Left ventricle myocardium inferior (tissue), 1 donor: ENCODE data around the gene FIZ1. TPM values are rescaled to one million over a fixed set of nuclear protein-coding genes. Genes with fewer than 3 reads are reported as not detected.

ENCODE experiments used
- DNase-seq: peaks from one replicate; pipeline ENCODE4 v3.0.0-alpha.2; 2020
- H3K27ac ChIP-seq: fragments of 200-600 bp; replicated peaks from 2 replicates; pipeline ENCODE4 v1.8.0; 2021
- H3K27me3 ChIP-seq: fragments of 200-600 bp; 2 replicates; pipeline ENCODE4 v1.8.0; 2021; ENCODE audit warnings: low read depth
- H3K36me3 ChIP-seq: fragments of 200-600 bp; 2 replicates; pipeline ENCODE4 v1.8.0; 2021
- H3K4me1 ChIP-seq: fragments of 200-600 bp; 2 replicates; pipeline ENCODE4 v1.8.0; 2021
- H3K4me3 ChIP-seq: fragments of 200-600 bp; 2 replicates; pipeline ENCODE4 v1.8.0; 2021; ENCODE audit warnings: mild to moderate bottlenecking, moderate library complexity
- H3K9me3 ChIP-seq: fragments of 200-600 bp; replicated peaks from 2 replicates; pipeline ENCODE4 v1.8.0; 2021
- CTCF ChIP-seq: fragments of 200-600 bp; IDR thresholded peaks from 2 replicates; pipeline ENCODE4 v1.8.0; 2021; ENCODE audit warnings: antibody characterized with exemption, mild to moderate bottlenecking, borderline replicate concordance
- intact Hi-C: fragments of 100-400 bp; cut with micrococcal nuclease; formaldehyde crosslinking; loops from one replicate; pipeline ENCODE4 v1.11.0; 2022
- total RNA-seq: library from RNA; stranded (reverse); fragmentation: NEBNext Ultra II Directional; extraction: Animal tissue kit (Norgen Biotek cat#: 25700); gene quantifications from one replicate; pipeline ENCODE4 v1.2.1, GENCODE V29; 2021
- donor health status: DM: no; HTN: yes; CAD: no; lungs with severe emphysema.

Gene FIZ1
- total RNA-seq, 1 donor from 2014 or later, result 16.0 TPM

GRCh38 chr19:55633861-55634260, 34.5 kb upstream of the FIZ1 start:
- TF ChIP-seq CTCF, result no peak
- Histone ChIP-seq H3K4me3 (no peak overlapping the region), H3K4me1 (peaks cover 49% of the 10 kb centered on the region), H3K27ac (peak overlapping the region; percentile 98), H3K36me3 (no peaks in the 10 kb centered on the region), H3K27me3 (no peaks in the 10 kb centered on the region), H3K9me3 (no peaks in the 10 kb centered on the region)
- intact Hi-C loops, result no loop called here
- DNase-seq, result no peak

DNA sequence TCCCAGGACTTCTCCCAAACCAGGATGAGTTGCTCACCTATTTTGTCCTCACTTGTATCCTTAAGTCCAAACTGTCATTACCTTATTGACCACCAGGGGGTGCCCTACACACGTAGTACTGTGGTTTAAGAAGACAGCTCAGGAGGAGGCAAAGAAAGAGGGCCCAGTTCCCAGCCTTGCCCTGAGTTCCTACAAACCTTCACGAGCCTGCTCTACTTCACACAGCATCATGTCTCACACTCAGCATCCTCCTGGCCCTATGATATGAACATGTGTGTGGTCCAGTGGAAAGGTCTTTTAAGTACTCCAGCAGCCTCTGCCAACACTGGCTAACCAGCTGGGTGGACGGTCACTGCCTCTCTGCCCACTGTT, 33.1 kb upstream of the FIZ1 start:
- no peak overlapping the region for H3K4me3 ChIP-seq
- intact Hi-C loops, result no loop called here
- no peaks in the 10 kb centered on the region for H3K36me3 ChIP-seq
- TF ChIP-seq CTCF, result peak; percentile 88
- H3K27ac ChIP-seq, result peak overlapping the region; percentile 44
- peak; percentile 44 for DNase-seq
- no peaks in the 10 kb centered on the region for H3K9me3 ChIP-seq
- H3K4me1 ChIP-seq, result peaks cover 38% of the 10 kb centered on the region
- no peaks in the 10 kb centered on the region for H3K27me3 ChIP-seq

- peaks cover 20% of the 10 kb centered on the region for H3K4me1 ChIP-seq
- TF ChIP-seq CTCF, result no peak
- no peak overlapping the region for H3K27ac ChIP-seq
- H3K4me3 ChIP-seq, result no peak overlapping the region
- no peaks in the 10 kb centered on the region for H3K27me3 ChIP-seq
- peaks cover 10% of the 10 kb centered on the region for H3K36me3 ChIP-seq
- DNase-seq, result no peak
- intact Hi-C loops, result no loop called here
- H3K9me3 ChIP-seq, result no peaks in the 10 kb centered on the region
Measured at GRCh38 chr19:55626350-55626749, 27.0 kb upstream of the FIZ1 start.

GRCh38 chr19:55625004-55625326, 25.6 kb upstream of the FIZ1 start:
- Histone ChIP-seq H3K4me3 (peak overlapping the region; percentile 69), H3K27me3 (no peaks in the 10 kb centered on the region), H3K9me3 (no peaks in the 10 kb centered on the region), H3K36me3 (peaks cover 10% of the 10 kb centered on the region), H3K27ac (peak overlapping the region; percentile 95), H3K4me1 (peaks cover 20% of the 10 kb centered on the region)
- intact Hi-C loops, result no loop called here
- no peak for DNase-seq
- TF ChIP-seq CTCF, result no peak

DNA sequence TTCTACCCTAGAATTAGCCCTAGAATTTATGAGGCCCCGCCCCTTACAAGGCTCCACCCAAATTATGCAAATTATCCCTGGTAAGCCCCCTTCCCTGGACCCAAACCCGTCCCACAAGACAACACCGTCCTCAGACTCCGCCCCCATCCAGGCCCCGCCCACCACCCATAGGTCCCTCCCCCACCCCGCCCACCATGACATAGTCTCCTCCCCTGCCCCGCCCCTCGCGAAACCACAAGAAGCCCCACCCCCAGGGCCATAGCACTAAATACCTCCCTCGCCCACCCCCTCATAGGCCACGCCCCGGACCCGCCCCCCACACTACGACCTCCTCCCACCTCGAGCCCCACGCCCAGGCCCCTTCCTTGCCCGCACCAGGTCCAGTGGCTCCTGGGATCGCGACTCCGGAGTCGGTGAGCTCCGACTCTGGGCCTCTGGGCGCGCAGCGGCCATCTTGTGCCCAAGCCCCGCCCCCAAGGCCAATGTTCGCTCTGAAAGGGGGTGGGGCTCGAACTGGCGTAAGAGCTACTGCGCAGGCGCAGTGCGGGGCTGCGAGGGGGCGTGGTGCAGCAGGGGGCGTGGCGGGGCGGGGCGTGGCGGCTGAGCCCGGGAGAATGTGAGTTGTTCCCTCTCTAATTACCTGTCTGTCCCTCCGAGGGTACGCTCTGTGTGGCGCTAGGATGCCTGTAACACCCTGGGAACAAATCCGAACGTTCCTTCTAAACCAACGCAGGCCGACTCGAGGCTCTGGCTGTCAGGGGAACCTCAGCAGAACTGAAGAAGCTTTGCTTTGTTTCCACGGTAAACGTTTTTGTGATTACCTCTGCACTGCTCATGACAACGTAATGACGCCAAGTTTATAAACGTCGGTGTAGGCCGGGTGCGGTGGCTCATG, 25.0 kb upstream of the FIZ1 start, which contains the start of gene ZNF784:
Gene ZNF784 (minus strand): TSS at position 458 of the 895 bp plus-strand sequence. CDS start 5 bp downstream, at position 453.
- Histone ChIP-seq H3K4me1 (peaks cover 20% of the 10 kb centered on the region), H3K9me3 (no peaks in the 10 kb centered on the region), H3K4me3 (peak within 1 kb of the TSS; percentile 69), H3K36me3 (peaks cover 10% of the 10 kb centered on the region), H3K27ac (peak within 1 kb of the TSS; percentile 95), H3K27me3 (no peaks in the 10 kb centered on the region)
- no peak for TF ChIP-seq CTCF
- peak; percentile 92 for DNase-seq
- intact Hi-C loops, result no loop called here
